Gastroesophageal sphincter (tissue), 3 donors: ENCODE results near the gene PDZK1.
"Not testable (repeated sequence)": the region's sequence is repeated elsewhere in the genome, so short reads cannot be mapped to it uniquely, and the experiment has no call there.

Experiments used
- POLR2A ChIP-seq, 2 donors: fragments of 450-650 bp; IDR thresholded peaks; one replicate each; pipeline ENCODE4 v1.6.1; 2017; ENCODE audit warnings: antibody characterized with exemption in 2 of 2, mild to moderate bottlenecking in 2 of 2, moderate library complexity in 1 of 2
- POLR2AphosphoS5 ChIP-seq: sonication (generic); formaldehyde crosslinking; IDR thresholded peaks from one replicate; pipeline ENCODE4 v1.6.1; 2017; ENCODE audit warnings: antibody characterized with exemption
- TF ChIP-seq, protein P1 (sequence below), 4 experiments: fragments of 200-600 bp in 2 of 4; fragments of 450-650 bp in 2 of 4; sonication (generic) in 1 of 4; IDR thresholded peaks; one replicate each; pipeline ENCODE4 v1.5.1; 2017 to 2019; ENCODE audit warnings: antibody characterized with exemption in 4 of 4, mild to moderate bottlenecking in 2 of 4, moderate library complexity in 2 of 4

- TF ChIP-seq, protein P1, sequence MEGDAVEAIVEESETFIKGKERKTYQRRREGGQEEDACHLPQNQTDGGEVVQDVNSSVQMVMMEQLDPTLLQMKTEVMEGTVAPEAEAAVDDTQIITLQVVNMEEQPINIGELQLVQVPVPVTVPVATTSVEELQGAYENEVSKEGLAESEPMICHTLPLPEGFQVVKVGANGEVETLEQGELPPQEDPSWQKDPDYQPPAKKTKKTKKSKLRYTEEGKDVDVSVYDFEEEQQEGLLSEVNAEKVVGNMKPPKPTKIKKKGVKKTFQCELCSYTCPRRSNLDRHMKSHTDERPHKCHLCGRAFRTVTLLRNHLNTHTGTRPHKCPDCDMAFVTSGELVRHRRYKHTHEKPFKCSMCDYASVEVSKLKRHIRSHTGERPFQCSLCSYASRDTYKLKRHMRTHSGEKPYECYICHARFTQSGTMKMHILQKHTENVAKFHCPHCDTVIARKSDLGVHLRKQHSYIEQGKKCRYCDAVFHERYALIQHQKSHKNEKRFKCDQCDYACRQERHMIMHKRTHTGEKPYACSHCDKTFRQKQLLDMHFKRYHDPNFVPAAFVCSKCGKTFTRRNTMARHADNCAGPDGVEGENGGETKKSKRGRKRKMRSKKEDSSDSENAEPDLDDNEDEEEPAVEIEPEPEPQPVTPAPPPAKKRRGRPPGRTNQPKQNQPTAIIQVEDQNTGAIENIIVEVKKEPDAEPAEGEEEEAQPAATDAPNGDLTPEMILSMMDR (IDR thresholded peaks at IDR 0.05) = not testable (repeated sequence)
- not testable (repeated sequence) for TF ChIP-seq POLR2A (IDR thresholded peaks at IDR 0.05); POLR2AphosphoS5
Observed at GRCh38 chr1:145684858-145685257, 22.3 kb downstream of the PDZK1 start.
